ENCODE measurements around the gene XYLT1. TPM values are rescaled to one million over a fixed set of nuclear protein-coding genes. Genes with fewer than 3 reads are reported as not detected.

The XYLT1 gene
- total and polyA plus RNA-seq, 7 donors, result 0.67 to 2.5 (median 1.7) TPM

DNA sequence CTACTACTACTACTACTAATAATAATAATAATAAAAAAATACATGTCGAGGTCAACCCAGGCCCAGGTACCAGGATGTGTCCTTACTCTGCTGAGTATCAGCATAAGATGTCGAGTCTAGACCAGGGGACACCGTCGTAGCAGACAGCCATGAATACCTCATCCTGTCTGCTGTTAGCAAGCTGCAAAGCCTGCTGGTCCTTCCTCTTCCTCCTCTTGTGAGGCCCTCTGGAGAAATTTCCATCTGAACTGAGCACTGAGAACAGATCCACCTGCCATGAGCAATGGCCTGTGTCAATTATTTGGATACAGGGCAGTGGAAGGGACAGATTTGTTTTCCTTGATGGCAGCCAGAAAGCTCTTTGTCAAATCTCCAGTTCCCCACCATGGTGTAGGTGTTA lies 168.5 kb downstream of the XYLT1 start:
- Histone ChIP-seq H3K4me3 (no peak overlapping the region), H3K9me3 (no peaks in the 10 kb centered on the region), H3K36me3 (ENCODE audit: insufficient read depth in 1 of 2, low read depth in 1 of 2) (no peaks in the 10 kb centered on the region), H3K27me3 (ENCODE audit: insufficient read depth in 3 of 3, low read length in 2 of 3) (no peaks in the 10 kb centered on the region), H3K27ac (peak overlapping the region; percentile 52), H3K4me1 (peaks cover 36% of the 10 kb centered on the region)
- 78 to 85% (median 84%) methylated on average over 4 of the region's 4 CpGs for WGBS, 3 donors
- TF ChIP-seq, protein P1, sequence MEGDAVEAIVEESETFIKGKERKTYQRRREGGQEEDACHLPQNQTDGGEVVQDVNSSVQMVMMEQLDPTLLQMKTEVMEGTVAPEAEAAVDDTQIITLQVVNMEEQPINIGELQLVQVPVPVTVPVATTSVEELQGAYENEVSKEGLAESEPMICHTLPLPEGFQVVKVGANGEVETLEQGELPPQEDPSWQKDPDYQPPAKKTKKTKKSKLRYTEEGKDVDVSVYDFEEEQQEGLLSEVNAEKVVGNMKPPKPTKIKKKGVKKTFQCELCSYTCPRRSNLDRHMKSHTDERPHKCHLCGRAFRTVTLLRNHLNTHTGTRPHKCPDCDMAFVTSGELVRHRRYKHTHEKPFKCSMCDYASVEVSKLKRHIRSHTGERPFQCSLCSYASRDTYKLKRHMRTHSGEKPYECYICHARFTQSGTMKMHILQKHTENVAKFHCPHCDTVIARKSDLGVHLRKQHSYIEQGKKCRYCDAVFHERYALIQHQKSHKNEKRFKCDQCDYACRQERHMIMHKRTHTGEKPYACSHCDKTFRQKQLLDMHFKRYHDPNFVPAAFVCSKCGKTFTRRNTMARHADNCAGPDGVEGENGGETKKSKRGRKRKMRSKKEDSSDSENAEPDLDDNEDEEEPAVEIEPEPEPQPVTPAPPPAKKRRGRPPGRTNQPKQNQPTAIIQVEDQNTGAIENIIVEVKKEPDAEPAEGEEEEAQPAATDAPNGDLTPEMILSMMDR (IDR thresholded peaks at IDR 0.05), result no peak
- intact Hi-C loops (cut with DNase I), result no loop called here
- DNase-seq (no peak), ATAC-seq (no peak)

DNA sequence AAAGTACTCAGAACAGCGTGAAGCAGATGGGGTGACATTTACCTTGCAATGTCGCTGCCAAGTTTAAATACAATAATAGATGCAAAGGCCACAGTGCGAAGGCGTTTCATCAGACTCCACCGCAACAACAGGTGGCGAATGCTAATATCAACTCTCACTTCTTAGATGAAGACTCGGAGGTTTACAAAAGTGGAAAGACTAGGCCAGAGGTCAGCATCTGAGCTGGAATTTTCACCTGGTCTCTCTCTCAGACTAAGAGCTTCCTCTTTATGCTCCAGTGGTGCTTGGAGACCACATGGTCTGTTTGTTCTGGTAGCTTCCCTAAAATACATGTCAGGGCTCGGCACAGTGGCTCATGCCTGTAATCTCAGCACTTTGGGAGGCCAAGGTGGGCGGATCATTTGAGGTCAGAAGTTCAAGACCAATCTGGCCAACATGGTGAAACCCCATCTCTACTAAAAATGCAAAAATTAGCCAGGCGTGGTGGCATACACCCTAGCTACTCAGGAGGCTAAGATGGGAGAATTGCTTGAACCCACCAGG lies 169.1 kb downstream of the XYLT1 start:
- TF ChIP-seq, protein P1 (IDR thresholded peaks at IDR 0.05), result no peak
- no peaks in the 10 kb centered on the region for H3K36me3 ChIP-seq (ENCODE audit: insufficient read depth in 1 of 2, low read depth in 1 of 2)
- DNase-seq, result no peak
- H3K27me3 ChIP-seq (ENCODE audit: insufficient read depth in 3 of 3, low read length in 2 of 3), result no peaks in the 10 kb centered on the region
- 39 to 51% (median 43%) methylated on average over 10 of the region's 10 CpGs for WGBS, 3 donors
- peaks cover 38% of the 10 kb centered on the region for H3K4me1 ChIP-seq
- peak; percentile 33 to 84 (median 78) for ATAC-seq
- intact Hi-C loops (cut with DNase I), result no loop called here
- no peak overlapping the region for H3K4me3 ChIP-seq
- peak overlapping the region; percentile 52 for H3K27ac ChIP-seq
- H3K9me3 ChIP-seq, result no peaks in the 10 kb centered on the region

DNA sequence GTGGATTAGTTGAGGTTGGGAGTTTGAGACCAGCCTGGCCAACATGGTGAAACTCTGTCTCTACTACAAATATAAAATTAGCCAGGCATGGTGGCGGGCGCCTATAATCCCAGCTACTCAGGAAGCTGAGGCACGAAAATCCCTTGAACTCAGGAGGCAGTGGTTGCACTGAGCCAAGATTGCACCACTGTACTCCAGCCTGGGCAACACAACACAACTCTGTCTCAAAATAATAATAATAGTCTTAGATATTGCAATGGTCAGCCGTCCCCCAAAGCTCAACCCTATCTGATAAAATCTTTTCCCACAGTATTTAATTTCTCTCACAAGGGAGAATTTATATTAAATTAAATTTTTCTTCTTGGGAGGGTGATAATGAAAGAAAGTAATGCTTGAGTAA lies 169.6 kb downstream of the XYLT1 start:
- 56 to 79% (median 58%) methylated on average over 4 of the region's 4 CpGs for WGBS, 3 donors
- peak overlapping the region; percentile 41 for H3K27ac ChIP-seq
- DNase-seq, result no peak
- H3K9me3 ChIP-seq, result no peaks in the 10 kb centered on the region
- H3K27me3 ChIP-seq (ENCODE audit: insufficient read depth in 3 of 3, low read length in 2 of 3), result no peaks in the 10 kb centered on the region
- H3K4me3 ChIP-seq, result no peak overlapping the region
- H3K4me1 ChIP-seq, result peaks cover 42% of the 10 kb centered on the region
- ATAC-seq, result peak in 3 of 4 donors; percentile 11 to 54 (median 40)
- intact Hi-C loops (cut with DNase I), result no loop called here
- H3K36me3 ChIP-seq (ENCODE audit: insufficient read depth in 1 of 2, low read depth in 1 of 2), result no peaks in the 10 kb centered on the region
- TF ChIP-seq, protein P1 (IDR thresholded peaks at IDR 0.05), result no peak

DNA sequence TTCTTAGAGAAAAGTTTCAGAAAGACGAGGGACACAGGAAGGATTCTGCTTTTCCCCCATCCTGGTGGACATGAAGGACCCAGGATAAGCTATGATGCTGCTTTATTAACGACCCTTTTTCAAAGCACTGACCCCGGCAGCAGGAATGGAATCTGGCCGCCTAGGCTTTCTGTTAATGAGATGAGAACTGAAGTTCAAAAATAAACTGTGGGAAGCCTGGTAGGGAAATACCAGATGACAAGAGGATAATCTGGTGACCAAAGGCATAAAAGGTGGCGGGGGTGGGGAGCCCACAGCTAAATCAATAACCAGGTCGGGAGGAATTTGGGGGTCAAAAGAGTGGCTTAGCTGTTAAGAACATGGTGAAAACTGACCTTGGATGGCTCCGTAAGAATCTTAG lies 171.0 kb downstream of the XYLT1 start:
- Histone ChIP-seq H3K9me3 (no peaks in the 10 kb centered on the region), H3K4me1 (peaks cover 46% of the 10 kb centered on the region), H3K4me3 (no peak overlapping the region), H3K27ac (no peak overlapping the region), H3K27me3 (ENCODE audit: insufficient read depth in 3 of 3, low read length in 2 of 3) (no peaks in the 10 kb centered on the region), H3K36me3 (ENCODE audit: insufficient read depth in 1 of 2, low read depth in 1 of 2) (no peaks in the 10 kb centered on the region)
- no peak for DNase-seq
- 49 to 55% (median 50%) methylated on average over 7 of the region's 7 CpGs for WGBS, 3 donors
- intact Hi-C loops (cut with DNase I), result no loop called here
- ATAC-seq, result no peak
- TF ChIP-seq, protein P1 (IDR thresholded peaks at IDR 0.05), result no peak

DNA sequence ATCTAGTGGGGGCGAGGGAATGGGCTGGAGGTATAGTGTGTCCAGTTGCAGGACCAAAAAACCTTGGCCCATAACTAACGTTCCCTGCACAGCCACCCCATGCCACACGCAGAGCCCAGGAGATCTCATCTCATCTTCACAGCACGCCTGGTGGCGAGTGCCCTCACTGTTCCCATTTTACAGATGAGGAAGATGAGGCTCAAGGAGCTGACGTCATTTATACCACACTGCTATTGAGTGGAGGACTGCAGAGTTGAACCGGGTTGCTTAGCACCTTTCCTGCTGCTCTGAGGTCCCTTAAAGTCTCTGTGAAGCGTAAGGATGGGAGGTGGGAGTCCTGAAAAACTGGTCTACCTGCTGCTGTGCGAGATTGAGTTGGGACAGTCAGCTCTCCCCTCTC lies 172.5 kb downstream of the XYLT1 start:
- Histone ChIP-seq H3K4me1 (peaks cover 43% of the 10 kb centered on the region), H3K9me3 (no peaks in the 10 kb centered on the region), H3K27ac (no peak overlapping the region), H3K27me3 (ENCODE audit: insufficient read depth in 3 of 3, low read length in 2 of 3) (no peaks in the 10 kb centered on the region), H3K4me3 (no peak overlapping the region), H3K36me3 (ENCODE audit: insufficient read depth in 1 of 2, low read depth in 1 of 2) (no peaks in the 10 kb centered on the region)
- no peak for DNase-seq
- WGBS, 3 donors, result 97 to 100% (median 98%) methylated on average over 9 of the region's 9 CpGs
- no peak for ATAC-seq
- intact Hi-C loops (cut with DNase I), result no loop called here
- TF ChIP-seq, protein P1 (IDR thresholded peaks at IDR 0.05), result no peak

Measured in psoas muscle (tissue), 8 donors.